ENCODE results near the gene GNAQ.

The GNAQ gene

GRCh38 chr9:77819657-77820056, 212.0 kb downstream of the GNAQ start:
- no peak for DNase-seq (ENCODE audit: low read depth in 2 of 2, low spot score in 1 of 2)

- no peak for DNase-seq (ENCODE audit: low read depth in 2 of 2, low spot score in 1 of 2)
Observed at GRCh38 chr9:77817590-77818311, 213.9 kb downstream of the GNAQ start.

DNA sequence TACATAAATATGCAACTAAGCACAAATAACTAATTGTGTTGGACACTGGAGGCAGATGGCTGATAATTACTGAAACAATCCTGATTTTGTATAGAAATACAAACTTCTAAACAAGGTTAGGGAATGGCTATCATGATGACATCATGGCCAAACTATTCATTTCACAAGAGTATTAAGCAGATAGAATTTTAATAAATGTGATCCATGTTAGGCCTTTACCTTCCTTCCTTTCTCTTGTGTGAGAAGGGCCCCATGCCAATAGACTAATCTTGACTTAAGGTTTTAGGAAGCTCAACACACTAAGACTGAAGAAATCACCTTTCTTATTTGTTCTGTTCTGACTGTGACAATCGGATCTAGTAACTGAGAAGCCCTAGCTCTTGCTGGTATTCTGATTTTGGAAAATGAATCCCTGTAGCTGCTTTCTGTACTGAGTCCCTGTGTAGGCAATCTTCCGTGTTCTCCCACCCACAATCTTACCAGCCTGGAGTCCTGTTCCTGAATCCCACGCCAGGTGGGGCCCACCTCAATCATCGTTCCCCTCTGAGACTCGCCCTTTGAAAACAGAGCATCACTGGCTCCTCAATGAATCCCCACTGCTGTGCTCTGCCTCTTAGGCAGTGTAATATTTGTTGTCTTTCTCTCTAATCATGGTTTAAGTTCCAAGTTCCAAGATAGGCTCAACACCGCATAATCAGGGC, 214.8 kb downstream of the GNAQ start:
- DNase-seq (ENCODE audit: low read depth in 2 of 2, low spot score in 1 of 2) = no peak

DNA sequence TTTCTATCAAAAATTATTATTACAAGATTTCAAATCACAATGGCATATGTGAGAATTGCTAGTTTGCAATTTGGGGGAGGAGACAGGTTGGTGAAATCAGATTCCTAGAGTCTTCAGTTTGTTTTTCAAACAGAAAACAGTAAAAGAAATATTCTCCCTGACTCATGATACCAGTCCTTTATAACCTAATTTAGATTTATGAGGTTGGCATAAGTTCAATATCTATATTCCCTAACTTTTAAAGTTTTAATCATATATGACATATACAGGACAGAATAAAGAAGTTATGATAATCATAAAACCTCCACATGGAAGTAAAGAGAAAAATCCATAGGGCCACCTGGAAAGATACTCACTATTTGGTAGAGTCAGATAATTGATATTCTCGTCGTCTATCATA, 216.4 kb downstream of the GNAQ start:
- no peak for DNase-seq (ENCODE audit: low read depth in 2 of 2, low spot score in 1 of 2)

- no peak for DNase-seq (ENCODE audit: low read depth in 2 of 2, low spot score in 1 of 2)
Observed at GRCh38 chr9:77811832-77812231, 219.8 kb downstream of the GNAQ start.

DNA sequence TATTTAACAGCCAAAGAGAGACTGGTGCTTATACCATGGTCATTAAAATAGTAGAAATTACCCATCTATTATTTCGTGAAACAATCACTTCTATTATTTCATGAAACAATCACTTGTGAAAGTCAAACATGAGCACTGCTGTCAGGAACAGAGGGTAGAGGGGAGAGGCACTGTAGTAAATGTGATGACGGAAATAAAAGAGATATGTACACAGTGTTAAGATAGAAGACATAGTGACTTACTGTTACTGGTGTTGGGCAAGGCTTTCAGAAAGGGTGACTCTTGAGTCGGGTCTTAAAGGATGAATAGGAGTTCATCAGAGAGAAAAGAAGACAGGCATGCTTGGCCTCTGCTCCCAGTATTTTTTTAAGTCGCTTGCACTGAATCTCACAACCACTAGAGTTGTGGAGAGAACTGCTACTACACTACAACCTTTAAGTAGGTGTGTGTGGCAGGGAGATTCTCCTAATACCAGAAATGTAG, 220.9 kb downstream of the GNAQ start:
- DNase-seq (ENCODE audit: low read depth in 2 of 2, low spot score in 1 of 2) = no peak

GRCh38 chr9:77810047-77810446, 221.6 kb downstream of the GNAQ start:
- DNase-seq (ENCODE audit: low read depth in 2 of 2, low spot score in 1 of 2) = no peak

DNA sequence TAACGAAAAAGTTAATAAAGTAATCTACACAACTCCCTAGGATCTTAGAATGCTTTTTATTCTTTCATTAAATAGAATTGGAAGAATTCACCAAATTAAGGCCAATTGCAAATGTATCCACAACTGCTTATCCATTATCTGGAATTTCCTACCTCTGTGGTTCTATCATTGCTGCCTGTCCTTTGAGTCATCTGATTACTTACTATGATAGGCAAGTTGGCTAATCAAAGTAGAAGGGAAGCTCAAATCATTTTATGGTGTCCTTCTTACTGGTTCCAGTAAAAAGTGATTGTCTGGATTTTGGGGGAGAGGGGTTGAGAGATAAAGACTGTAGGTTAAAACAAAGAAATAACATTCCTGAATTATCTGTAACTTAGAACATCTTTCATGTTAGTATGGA, 222.1 kb downstream of the GNAQ start:
- no peak for DNase-seq (ENCODE audit: low read depth in 2 of 2, low spot score in 1 of 2)

DNA sequence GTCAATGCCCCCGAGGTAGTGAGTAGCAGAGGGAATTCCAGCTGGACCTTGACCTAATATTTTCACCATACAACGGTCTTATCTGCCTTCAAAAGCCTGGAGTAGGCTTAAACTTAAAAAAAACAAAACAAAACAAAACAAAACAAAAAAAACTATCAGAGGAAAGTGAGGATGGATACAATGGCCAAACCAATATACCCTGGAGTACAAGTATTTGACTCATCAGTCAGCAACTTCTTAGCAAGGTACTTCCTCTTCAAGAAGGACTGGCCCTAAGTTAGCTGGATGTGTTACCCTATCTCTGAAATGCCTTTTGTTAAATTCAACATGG, 222.9 kb downstream of the GNAQ start:
- no peak for DNase-seq (ENCODE audit: low read depth in 2 of 2, low spot score in 1 of 2)

DNA sequence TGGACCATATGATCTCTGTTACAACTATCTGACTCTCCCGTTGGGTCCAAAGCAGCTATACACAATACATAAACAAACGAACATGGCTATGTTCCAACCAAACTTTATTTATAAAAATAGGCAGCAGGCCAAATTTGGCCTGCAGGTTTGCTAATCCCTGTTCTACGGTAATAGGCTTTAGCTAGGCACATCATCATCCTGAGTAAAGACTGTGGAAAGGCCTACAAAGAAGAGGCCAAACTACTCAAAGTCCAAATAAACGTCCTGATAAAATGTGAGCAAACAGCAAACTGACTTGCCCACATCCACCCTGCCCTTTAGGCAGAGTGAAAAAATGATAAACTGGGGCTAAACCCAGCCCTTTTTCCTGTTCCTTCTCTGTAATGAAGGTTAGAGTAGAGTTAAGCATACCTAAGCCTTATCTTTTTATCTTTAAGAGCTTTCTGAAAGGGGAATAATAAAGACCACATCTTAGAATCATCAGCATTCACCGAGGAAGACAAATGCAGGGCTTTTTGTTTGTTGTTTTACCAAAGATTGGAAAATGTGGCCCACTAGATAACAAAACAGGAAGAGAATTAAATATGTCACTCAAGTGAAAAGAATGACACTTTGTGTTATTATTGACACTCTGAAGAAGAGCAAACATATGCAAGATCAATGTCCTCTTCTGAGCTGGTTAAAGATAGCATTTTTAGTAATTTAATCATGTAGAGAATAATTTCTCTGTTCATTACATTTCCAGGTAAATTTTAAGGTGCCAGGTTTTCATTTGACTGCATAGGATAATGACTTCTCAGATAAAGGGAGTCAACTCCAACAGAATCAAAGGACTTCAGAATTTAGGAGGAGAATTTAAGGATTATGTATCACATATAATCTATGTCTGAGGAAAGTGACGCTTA, 223.5 kb downstream of the GNAQ start:
- DNase-seq (ENCODE audit: low read depth in 2 of 2, low spot score in 1 of 2) = no peak

- DNase-seq (ENCODE audit: low read depth in 2 of 2, low spot score in 1 of 2) = no peak
Observed at GRCh38 chr9:77807281-77807683, 224.3 kb downstream of the GNAQ start.

DNA sequence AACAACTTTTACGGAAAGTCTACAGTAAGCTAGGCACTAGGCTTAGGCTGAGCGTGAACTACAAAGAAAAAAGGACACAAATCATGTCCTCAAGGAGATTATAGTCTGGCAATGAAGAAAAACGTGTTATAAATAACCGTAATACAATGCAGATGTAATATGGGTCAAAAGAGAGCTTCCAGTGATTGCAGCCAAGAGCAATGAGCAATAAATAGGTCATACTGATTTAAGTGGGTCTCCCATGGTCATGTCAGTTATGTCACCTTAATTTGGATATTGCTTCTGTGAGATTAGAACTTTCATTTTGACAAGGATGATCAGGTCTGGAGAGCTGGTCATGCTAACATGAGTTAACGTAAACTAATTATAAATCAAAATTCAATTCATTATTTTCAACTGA, 224.9 kb downstream of the GNAQ start:
- no peak for DNase-seq (ENCODE audit: low read depth in 2 of 2, low spot score in 1 of 2)

- DNase-seq (ENCODE audit: low read depth in 2 of 2, low spot score in 1 of 2) = no peak
Observed at GRCh38 chr9:77805810-77806209, 225.8 kb downstream of the GNAQ start.

GRCh38 chr9:77803423-77803822, 228.2 kb downstream of the GNAQ start:
- no peak for DNase-seq (ENCODE audit: low read depth in 2 of 2, low spot score in 1 of 2)

- no peak for DNase-seq (ENCODE audit: low read depth in 2 of 2, low spot score in 1 of 2)
Observed at GRCh38 chr9:77802515-77803293, 228.9 kb downstream of the GNAQ start.

DNA sequence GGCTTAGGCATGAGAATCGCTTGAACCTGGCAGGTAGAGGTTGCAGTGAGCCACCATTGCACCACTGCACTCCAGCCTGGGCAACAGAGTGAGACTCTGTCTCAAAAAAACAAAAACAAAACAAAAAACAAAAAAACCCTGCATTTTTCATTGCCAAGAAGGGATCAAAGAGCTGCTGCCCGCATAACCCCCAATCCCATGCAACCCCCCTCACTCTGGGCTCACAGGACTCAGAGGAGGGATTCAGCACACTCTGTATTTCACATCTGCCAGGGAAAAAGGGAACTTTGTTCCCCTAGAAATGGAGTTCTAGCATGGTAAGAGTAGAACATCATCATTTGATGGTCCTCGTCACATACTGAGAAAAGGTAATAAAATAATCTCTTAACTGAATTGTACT, 229.5 kb downstream of the GNAQ start:
- no peak for DNase-seq (ENCODE audit: low read depth in 2 of 2, low spot score in 1 of 2)

DNA sequence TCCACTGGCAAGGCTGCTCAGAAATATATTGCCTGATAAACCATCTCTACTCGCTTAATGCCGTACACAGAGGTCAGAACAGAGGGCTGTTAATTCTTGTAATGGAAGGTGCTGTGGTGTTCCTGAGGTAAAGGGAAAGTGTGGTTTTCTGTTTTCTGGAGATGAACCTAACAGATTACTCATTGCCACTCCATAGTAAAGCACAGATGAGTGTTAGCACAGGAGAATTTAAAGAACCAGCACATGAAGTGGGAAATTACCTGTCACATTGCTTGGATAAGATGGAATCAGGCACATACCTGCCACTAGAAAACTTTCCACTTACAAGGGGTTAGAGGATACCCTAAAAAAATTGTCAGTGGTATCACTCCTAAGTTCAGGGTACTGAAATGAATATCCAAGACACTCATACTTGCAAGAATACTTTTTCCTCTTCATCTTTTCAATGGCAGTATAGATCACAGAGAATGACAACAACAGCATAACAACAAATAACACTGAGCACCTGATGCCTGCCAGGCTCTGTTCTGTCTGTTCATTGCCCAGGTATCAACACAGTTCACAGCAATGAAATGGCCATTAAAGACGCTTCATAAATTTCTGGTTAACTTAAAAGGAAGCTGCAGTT, 230.6 kb downstream of the GNAQ start:
- no peak for DNase-seq (ENCODE audit: low read depth in 2 of 2, low spot score in 1 of 2)

DNA sequence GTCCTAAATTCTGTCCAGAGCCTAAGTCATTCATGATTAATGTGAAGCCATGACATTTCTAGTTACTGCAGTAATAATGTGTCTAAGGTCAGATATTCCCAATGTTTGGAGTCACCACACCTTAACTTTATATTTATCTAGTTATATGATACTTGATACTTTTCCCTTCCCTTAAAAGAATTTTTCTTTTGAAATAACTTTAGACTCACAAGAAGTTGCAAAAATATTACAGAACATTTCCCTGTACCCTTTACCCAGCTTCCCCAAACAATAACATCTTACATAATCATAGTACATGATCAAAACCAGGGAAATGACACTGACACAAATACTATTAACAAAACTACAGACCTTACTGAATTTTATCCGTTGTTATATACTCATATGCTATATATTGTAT, 233.5 kb downstream of the GNAQ start:
- no peak for DNase-seq (ENCODE audit: low read depth in 2 of 2, low spot score in 1 of 2)

GRCh38 chr9:77794985-77795384, 236.6 kb downstream of the GNAQ start:
- DNase-seq (ENCODE audit: low read depth in 2 of 2, low spot score in 1 of 2) = no peak

GRCh38 chr9:77793849-77794248, 237.8 kb downstream of the GNAQ start:
- DNase-seq (ENCODE audit: low read depth in 2 of 2, low spot score in 1 of 2) = no peak

- DNase-seq (ENCODE audit: low read depth in 2 of 2, low spot score in 1 of 2) = no peak
Observed at GRCh38 chr9:77789891-77790290, 241.7 kb downstream of the GNAQ start.
